ENCODE data around the gene DLGAP3.

DNA sequence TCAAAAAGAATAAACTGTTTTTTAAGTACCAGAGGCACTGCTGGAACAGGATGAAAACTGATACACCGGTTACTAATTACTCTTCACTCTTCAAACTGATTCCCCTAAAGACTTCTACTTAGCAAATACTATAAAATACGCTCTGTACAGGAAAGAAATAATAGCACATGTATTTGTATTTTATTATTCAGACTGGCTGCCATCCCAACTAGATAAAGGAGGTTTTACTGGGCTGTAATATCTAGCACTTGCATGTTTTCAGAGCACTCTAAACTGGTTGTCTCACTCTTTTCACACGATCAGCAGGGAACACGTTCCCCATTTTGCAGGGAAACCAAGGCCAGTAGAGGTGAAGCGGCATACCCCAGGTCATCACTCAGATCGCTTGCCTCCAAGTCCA, 79.1 kb downstream of the DLGAP3 start:
- TF ChIP-seq, protein P1, sequence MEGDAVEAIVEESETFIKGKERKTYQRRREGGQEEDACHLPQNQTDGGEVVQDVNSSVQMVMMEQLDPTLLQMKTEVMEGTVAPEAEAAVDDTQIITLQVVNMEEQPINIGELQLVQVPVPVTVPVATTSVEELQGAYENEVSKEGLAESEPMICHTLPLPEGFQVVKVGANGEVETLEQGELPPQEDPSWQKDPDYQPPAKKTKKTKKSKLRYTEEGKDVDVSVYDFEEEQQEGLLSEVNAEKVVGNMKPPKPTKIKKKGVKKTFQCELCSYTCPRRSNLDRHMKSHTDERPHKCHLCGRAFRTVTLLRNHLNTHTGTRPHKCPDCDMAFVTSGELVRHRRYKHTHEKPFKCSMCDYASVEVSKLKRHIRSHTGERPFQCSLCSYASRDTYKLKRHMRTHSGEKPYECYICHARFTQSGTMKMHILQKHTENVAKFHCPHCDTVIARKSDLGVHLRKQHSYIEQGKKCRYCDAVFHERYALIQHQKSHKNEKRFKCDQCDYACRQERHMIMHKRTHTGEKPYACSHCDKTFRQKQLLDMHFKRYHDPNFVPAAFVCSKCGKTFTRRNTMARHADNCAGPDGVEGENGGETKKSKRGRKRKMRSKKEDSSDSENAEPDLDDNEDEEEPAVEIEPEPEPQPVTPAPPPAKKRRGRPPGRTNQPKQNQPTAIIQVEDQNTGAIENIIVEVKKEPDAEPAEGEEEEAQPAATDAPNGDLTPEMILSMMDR (IDR thresholded peaks at IDR 0.05), result no peak
- no peak for TF ChIP-seq POLR2A (IDR thresholded peaks at IDR 0.05)

Measured in prostate gland (tissue), 2 donors.